UCSD-AML1 (cell line): ENCODE data around the gene IFNA7.
"Not testable (repeated sequence)": the region's sequence is repeated elsewhere in the genome, so short reads cannot be mapped to it uniquely, and the experiment has no call there.

ENCODE experiments used
- DNase-seq: peaks from one replicate; lab custom pipeline; 2025; ENCODE audit not compliant: unreplicated experiment; lab: John Stamatoyannopoulos, UW

The IFNA7 gene

DNA sequence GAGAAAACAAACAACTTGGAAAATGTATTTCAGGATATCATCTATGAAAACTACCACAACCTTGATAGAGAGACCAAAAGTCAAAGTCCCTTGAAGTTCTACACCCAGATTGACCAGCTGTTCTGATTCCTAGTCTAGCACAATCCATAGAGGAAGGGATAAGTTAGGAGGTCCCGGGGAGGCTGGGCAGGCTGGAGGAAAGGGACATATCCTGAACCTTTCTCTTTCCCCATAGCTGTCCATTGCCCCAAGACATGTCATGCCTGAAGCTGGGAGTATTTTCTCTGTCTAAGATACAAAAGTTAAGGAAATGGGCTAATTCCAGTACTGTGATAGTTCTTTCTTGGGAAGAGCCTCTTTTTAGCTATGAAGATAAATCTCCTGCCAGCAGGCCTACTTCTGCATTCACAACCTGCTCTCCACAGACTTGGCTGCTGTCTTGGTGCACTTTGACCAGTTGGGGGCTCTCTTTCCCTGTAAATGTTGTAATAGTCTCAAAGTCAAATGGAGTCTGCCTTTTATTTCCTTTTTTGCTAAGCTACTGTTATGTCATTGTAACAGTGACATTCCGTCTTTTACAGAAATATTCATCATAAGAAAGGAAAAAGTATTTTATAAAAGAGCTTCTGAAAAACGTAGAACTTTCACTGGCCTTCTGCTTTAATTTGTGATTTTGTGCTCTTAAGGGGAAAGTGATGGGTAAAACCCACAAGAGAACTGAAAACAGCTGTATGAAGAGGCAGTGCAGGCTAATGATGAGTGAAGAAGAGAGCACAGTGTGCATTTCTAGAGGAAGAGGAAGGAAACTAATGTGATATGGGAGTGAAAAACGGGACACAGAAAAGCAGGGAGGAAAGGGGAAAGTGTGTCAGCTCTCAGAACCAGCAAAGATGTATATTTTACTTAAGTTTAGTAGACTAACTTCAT, 18.9 kb downstream of the IFNA7 start:
- DNase-seq = peak; percentile 22

DNA sequence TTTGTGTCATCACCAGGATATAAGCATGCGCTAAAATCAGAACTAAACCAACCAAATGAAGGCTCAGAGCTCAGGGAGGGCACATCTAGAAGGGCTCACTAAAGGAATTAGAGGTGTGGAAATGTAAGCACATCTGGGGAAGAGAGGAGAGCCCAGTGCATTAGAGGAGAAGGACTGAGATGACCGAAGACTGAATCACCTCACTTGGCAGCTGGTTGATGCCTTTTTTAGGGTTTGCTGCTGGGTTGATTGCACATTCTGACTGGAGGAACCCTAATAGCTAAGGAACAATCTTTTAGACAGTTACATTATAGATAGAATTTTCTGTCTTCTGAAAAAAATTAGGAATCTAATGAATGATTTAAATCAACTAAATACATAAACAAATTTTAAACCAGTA, 27.3 kb downstream of the IFNA7 start:
- DNase-seq = no peak

DNA sequence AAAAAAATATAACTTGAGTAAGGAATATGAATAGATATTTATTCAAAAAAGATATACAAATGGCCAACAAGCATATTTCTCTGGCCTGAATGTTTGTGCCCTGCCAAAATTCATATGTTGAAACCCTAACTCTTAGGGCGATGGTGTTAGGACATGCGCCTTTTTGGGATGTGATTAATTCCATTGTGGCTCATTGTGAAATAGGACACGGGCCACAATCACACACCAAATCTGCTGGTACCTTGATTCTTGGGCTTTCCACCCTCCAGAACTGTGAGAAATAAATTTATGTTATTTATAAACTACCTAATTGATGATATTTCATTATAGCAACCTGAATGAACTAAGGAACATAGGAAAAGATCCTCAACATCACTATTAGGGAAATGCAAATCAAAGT, 29.8 kb downstream of the IFNA7 start:
- DNase-seq = no peak

DNA sequence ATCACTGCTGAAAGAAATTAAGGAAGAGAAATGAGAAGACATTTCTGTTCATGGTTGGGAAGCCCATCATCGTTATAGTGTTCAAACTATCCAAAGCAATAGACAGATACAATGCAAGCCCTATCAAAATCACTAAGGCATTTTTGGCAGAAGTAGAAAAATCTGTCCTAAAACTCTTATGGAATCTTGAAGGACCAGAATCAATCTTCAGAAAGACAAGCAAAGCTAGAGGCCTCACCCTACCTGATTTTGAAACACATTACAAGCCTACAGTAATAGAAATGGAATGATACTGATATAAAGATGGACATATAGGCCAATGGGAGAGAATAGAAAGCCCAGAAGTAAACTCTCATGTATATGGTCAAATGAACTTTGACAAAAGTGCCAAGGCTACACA, 30.7 kb downstream of the IFNA7 start:
- DNase-seq = no peak

DNA sequence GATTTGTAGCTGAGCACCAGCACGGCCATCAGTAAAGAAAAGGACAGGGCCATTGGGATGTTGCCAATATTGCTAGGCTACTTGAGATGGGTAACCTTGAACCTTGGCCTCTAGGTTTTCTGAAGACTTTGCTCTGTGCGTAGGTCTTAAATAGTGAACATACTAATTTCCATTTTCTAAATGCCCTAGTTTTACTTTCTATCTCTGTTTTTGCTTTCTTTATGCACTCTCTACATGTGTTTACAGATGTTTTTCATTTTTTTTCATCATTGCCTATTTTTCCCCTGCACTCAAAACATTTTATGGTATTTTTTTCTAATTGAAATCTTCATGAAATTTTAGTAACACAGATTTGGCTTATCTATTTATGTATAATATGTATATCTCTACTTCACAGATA, 35.4 kb downstream of the IFNA7 start, which contains the start of gene IFNA21:
TSS of gene IFNA21 (minus strand) at position 101 of the 400 bp plus-strand sequence. CDS start at position 53, 48 bp downstream.
- DNase-seq = not testable (repeated sequence)

DNA sequence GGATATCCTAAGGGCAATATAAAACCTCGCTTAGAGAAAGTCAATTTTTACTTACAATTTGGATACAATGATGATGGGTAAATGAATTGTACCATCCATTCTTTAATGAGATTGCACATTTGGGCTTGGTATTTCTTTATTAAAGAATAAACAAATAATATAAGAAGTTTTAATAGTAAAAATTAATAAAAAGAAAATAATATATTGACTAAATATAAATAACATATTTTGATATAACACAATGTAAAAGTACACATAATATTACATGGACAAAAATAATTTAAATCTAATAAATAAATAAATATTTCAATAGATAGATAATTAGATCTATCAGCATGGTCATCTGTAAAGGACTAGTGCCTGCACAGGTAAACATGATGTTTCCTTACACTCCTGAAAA, 36.5 kb downstream of the IFNA7 start:
- DNase-seq = no peak

GRCh38 chr9:21160178-21160577, 41.8 kb downstream of the IFNA7 start:
- DNase-seq = peak; percentile 40

- no peak for DNase-seq
Measured at GRCh38 chr9:21155501-21155900, 46.5 kb downstream of the IFNA7 start.

GRCh38 chr9:21154018-21154608, 47.9 kb downstream of the IFNA7 start:
- peak; percentile 30 for DNase-seq

GRCh38 chr9:21153336-21154017, 48.5 kb downstream of the IFNA7 start:
- DNase-seq = no peak
